Measurements from ENCODE around the gene LIM2. TPM values are rescaled to one million over a fixed set of nuclear protein-coding genes. Genes with fewer than 3 reads are reported as not detected.

Gene LIM2
- total RNA-seq, 4 donors from 2014 or later: not detected

GRCh38 chr19:51341066-51341465 lies 46.7 kb downstream of the LIM2 start:
- no peak for ATAC-seq
- Histone ChIP-seq H3K27me3 (peaks cover 0 to 9% (median 0%) of the 10 kb centered on the region in 3 donors), H3K36me3 (peaks cover 0 to 13% of the 10 kb centered on the region in 2 donors), H3K27ac (no peak overlapping the region), H3K9me3 (no peaks in the 10 kb centered on the region), H3K4me3 (no peak overlapping the region), H3K4me1 (peaks cover 4 to 17% of the 10 kb centered on the region in 2 donors)
- in situ Hi-C loops (cut with MboI; ENCODE audit: low sequenced_read_pairs in 4 of 4): no loop called here
- intact Hi-C loops (cut with DNase I; ENCODE audit: low total_unique reads): no loop called here
- TF ChIP-seq CTCF (IDR thresholded peaks at IDR 0.05 in 4 of 5, conservative IDR thresholded peaks at IDR 0.05 in 1 of 5) (no peak), POLR2A (IDR thresholded peaks at IDR 0.05) (no peak)
- no peak for DNase-seq

DNA sequence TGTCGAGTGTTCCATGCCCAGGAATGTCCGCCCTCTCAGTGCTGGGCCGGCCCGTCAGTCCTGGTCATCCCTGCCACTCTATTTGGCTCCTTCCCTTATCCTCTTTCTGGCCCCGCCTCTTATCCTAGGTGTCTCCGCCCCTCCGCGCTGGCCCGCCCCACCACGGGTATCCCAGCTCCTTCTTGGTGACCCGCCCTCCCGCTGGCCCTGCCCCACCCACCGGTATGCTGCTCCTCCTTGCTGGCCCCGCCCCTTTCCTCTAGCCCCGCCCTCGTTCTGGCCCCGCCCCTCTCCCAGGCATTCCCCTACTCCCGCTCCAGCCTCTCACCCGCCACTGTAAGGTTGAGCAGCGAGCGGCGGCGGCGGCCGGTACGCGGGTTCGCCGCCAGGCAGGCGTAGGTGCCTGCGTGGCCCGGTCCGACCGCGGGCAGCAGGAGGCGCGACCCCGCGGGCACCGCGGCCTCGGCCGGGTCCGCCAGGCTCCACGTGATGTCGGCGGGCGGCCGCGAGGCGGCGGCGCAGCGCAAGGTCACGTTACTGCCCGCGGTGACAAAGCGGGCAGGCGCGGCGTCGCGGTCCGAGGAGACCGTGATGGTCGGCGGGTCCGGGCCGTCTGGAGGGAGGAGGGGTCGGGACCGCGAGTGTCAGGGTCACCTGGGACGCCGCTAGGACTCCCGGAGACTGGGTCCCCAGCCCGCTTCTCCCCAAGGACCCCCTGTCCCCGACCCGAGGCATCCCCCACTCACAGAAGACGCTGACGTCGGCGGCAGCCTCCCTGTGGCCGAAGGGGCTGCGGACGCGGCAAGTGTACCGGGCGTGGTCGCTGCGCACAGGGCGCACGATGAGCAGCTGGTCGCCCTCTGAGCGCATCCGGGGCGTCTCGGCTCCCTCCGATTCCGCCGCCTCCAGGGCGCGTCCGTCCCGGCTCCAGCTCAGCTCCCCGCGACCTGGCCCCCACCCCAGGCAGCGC lies 47.8 kb downstream of the LIM2 start:
- peak overlapping the region; percentile 49 to 60 (median 55) for H3K4me3 ChIP-seq
- H3K27me3 ChIP-seq: peaks cover 0 to 9% (median 0%) of the 10 kb centered on the region in 3 donors
- peak; percentile 10 to 57 (median 36) for TF ChIP-seq CTCF (IDR thresholded peaks at IDR 0.05 in 4 of 5, conservative IDR thresholded peaks at IDR 0.05 in 1 of 5)
- TF ChIP-seq POLR2A (IDR thresholded peaks at IDR 0.05): peak; percentile 65 to 69
- peak; percentile 90 to 91 for ATAC-seq
- in situ Hi-C loops (cut with MboI; ENCODE audit: low sequenced_read_pairs in 4 of 4): loop anchor here in 1 of 4 donors (5.0 kb wide), 1 partner anchor 57 kb away; no protein-coding TSS in a partner anchor
- intact Hi-C loops (cut with DNase I; ENCODE audit: low total_unique reads): loop anchor here (1.0 to 5.0 kb wide), 4 partner anchors 27 to 254 kb away; partner anchors contain the start of gene ZNF175
- DNase-seq: peak; percentile 94 to 97
- no peaks in the 10 kb centered on the region for H3K9me3 ChIP-seq
- H3K36me3 ChIP-seq: peaks cover 0 to 6% of the 10 kb centered on the region in 2 donors
- peaks cover 4 to 17% of the 10 kb centered on the region in 2 donors for H3K4me1 ChIP-seq
- peak overlapping the region; percentile 45 to 65 (median 56) for H3K27ac ChIP-seq

GRCh38 chr19:51339313-51339686 lies 48.5 kb downstream of the LIM2 start:
- no peaks in the 10 kb centered on the region for H3K36me3 ChIP-seq
- peaks cover 0 to 9% (median 0%) of the 10 kb centered on the region in 3 donors for H3K27me3 ChIP-seq
- peak overlapping the region in 3 of 4 donors; percentile 9 to 59 (median 39) for H3K27ac ChIP-seq
- ATAC-seq: peak in 1 of 2 donors; percentile 3
- no peak for DNase-seq
- intact Hi-C loops (cut with DNase I; ENCODE audit: low total_unique reads) (loop anchor here (1.0 to 5.0 kb wide), 4 partner anchors 28 to 255 kb away; partner anchors contain the start of gene ZNF175), in situ Hi-C loops (cut with MboI; ENCODE audit: low sequenced_read_pairs in 4 of 4) (loop anchor here in 1 of 4 donors (5.0 kb wide), 1 partner anchor 58 kb away; no protein-coding TSS in a partner anchor)
- no peaks in the 10 kb centered on the region for H3K9me3 ChIP-seq
- peak overlapping the region; percentile 49 to 60 (median 55) for H3K4me3 ChIP-seq
- no peak for TF ChIP-seq CTCF (IDR thresholded peaks at IDR 0.05 in 4 of 5, conservative IDR thresholded peaks at IDR 0.05 in 1 of 5)
- no peak for TF ChIP-seq POLR2A (IDR thresholded peaks at IDR 0.05)
- peaks cover 4 to 17% of the 10 kb centered on the region in 2 donors for H3K4me1 ChIP-seq

DNA sequence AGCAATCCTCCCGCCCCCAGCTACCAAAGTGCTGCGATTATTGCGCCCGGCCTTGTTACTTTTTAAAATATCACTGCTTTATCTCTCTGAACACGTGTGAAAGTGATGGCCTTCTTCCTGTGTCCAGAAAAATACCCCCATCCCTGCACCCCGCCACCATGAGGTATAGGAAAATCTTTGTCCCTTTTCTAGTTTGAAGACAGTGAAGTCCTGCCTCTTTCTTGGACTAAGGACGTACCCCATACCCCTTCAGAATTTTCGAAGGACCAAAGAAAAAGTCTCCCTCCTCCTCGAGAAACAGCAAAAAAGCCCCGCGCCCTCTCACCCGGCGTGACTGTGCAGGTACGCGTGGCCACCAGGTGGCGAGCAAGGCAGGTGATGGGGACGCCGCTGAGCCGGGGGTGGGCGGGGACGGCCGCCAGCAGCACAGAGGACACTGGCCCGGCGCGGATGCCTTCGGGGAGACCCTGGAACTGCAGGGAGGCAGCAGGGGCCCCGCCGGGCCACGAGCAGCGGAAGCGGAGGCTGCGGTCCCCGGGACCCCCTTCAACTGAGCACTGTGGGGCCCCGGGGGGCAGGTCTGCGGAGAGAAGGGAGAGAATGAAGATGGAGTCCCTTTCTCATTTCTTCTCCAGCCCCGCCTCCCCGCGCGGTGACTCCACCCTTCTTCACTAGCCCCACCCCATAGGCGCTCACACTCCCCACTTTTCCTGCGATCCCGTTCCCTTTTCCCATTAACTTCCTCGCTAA lies 49.0 kb downstream of the LIM2 start:
- H3K27ac ChIP-seq: peak overlapping the region in 2 of 4 donors; percentile 39 to 59
- H3K4me3 ChIP-seq: peak overlapping the region; percentile 49 to 60 (median 55)
- DNase-seq (peak; percentile 36 to 48), ATAC-seq (peak; percentile 47 to 54)
- peaks cover 4 to 17% of the 10 kb centered on the region in 2 donors for H3K4me1 ChIP-seq
- H3K9me3 ChIP-seq: no peaks in the 10 kb centered on the region
- peak; percentile 45 to 92 (median 85) for TF ChIP-seq CTCF (IDR thresholded peaks at IDR 0.05 in 4 of 5, conservative IDR thresholded peaks at IDR 0.05 in 1 of 5)
- TF ChIP-seq POLR2A (IDR thresholded peaks at IDR 0.05): no peak
- no peaks in the 10 kb centered on the region for H3K36me3 ChIP-seq
- in situ Hi-C loops (cut with MboI; ENCODE audit: low sequenced_read_pairs in 4 of 4) (loop anchor here in 1 of 4 donors (5.0 kb wide), 1 partner anchor 59 kb away; no protein-coding TSS in a partner anchor), intact Hi-C loops (cut with DNase I; ENCODE audit: low total_unique reads) (loop anchor here (1.0 to 5.0 kb wide), 5 partner anchors 29 to 256 kb away; partner anchors contain the start of gene ZNF175)
- peaks cover 0 to 9% (median 0%) of the 10 kb centered on the region in 3 donors for H3K27me3 ChIP-seq
